GM18873 (cell line): Measurements from ENCODE around the gene IRF2BPL.

Experiments used
- ATAC-seq: cut with Tn5 transposase; IDR thresholded peaks from one replicate; pipeline ENCODE4 v1.9.1; 2021; ENCODE audit warnings: mild to moderate bottlenecking, moderate library complexity, moderate number of reproducible peaks; ENCODE audit not compliant: unreplicated experiment, low FRiP score

The IRF2BPL gene

DNA sequence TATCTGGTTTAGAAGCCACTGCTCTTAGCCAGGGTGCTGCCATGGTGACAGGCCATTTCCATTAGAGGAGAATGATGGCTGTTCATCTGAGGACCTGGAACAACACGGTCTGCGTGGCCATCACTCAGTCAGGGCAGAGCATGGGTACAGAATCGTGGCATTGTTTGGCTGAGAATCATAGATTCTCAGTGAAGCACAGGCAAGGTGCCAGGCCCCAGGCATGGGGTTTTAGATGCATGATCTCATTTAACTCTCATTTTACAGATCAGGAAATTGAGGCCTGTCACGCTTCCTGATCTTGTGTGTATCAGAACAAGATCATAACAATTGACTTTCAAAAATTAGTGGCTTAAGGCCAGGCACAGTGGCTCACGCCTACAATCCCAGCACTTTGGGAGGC is 26.8 kb upstream of the IRF2BPL start:
- ATAC-seq, result no peak

- ATAC-seq, result no peak
Observed at GRCh38 chr14:77053046-77053841, 24.7 kb upstream of the IRF2BPL start.

DNA sequence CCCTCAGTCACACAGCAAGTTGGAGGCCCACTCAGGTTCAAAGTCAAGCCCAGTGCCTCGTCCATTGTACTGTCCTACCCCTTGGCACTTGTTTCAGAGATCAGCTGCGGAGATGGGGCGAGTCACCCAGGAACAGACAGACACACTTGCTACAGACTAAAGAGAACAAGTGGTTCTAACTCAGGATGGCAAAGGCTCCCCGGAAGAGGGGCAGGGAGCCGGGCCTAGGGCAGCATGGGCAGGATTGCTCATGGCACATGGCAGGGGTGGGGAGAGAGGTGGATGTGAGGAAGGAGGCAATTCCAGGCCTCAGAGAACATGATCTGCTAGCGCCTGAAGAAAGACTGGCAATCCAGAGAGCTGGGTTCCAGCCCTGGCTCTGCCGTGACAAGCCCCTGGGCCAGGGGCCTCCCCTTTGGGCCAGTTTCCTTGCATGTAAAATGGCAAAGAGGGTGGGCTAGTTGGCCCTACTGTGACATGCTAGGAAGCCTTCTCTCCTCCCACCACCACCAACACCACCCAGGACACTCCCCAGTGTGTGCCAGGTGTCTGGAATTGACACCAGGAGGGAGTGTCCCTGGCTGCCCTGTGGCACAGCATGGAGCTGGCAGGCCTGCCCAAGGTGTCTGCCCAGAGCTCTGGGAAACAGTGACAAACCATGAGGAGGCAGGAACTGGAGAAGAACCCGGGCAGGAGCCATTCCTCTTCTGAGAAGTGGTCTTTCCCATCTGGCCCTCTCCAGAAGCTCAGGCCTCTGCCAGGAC is 24.0 kb upstream of the IRF2BPL start:
- ATAC-seq, result no peak

DNA sequence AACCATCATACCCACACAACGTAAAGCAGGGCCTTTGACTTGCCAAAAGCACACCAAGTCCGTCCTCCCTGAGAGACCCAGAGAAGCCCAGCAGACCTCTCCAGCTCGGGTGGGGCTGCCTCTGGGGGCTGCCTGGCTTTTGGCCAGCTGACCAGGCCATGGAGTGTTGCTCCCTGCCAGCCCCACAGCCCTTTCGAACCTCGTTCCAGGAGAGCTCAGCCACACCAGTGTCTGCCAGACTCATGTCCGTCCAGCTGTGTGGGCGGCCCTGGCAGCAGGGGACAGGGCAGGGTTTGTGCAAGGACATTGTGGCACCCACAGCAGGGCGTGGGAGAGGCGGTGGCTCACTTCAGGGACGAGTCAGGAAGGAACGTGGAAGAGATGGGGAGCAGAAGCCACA is 22.6 kb upstream of the IRF2BPL start:
- ATAC-seq, result no peak

- no peak for ATAC-seq
Observed at GRCh38 chr14:77046721-77047120, 18.2 kb upstream of the IRF2BPL start.

DNA sequence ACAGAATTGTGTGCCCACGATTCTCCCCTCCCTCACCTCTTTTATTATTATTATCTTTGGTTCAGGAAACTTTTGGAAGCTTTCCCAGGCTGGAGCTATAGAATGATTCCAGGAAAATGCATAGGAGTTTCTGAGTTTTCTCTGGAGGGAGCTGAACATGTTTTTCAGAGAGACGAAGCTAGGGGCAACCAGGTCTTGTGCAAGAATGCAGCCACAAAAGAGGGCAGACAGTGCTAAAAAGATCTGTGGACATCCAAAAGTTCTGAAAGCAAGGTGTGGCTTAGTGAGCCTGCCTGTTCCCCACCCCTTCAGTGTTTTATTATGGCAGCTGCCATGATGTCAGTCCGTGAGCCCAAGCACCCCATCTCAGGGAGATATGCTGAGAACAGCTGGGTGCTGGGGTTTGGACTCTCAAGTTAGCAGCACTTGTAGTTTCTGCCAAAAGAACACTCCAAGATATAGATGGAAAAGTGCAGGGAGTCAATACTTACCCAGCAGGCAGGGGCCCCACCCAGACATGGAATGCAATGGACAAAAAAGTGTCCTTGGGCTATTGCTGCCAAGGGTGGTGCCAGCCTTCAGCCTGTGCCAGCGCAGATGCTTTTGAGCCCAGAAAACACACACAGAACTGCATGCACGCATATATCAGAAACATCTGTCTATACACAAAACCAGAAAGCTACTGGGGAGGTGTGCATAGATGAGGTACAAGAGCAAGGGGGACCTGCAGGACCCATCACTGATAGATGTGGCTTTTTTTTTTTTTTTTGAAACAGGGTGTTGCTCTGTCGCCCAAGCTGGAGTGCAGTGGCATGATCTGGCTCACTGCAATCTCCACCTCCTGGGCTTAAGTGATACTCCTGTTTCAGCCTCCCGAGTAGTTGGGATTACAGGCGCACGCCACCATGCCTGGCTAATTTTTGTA is 17.0 kb upstream of the IRF2BPL start:
- no peak for ATAC-seq

- no peak for ATAC-seq
Observed at GRCh38 chr14:77044783-77045237, 16.3 kb upstream of the IRF2BPL start.

DNA sequence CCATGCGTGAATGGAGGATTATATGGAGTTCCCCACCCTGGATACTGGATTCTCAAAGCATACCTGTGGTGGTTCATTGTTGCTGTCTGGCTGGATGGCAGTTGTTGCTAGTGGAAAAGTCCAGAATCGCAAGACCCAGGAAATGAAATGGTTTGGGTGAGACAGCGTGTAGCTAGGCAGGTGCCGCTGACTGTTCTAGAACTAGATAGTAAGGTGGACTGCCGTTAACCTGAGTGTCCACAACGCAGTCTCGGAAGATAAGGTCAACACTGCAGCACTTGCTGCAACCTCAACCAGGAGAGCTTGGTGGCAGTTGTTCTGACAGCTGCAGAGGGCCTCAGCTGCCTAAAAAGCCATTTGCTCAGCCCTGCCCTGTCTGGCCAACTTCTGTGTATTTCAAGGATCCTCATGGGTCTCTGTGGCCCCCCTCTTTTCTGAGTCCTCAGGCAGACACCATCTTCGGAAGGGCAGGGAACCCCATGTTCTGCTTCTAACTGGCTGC is 15.5 kb upstream of the IRF2BPL start:
- no peak for ATAC-seq

DNA sequence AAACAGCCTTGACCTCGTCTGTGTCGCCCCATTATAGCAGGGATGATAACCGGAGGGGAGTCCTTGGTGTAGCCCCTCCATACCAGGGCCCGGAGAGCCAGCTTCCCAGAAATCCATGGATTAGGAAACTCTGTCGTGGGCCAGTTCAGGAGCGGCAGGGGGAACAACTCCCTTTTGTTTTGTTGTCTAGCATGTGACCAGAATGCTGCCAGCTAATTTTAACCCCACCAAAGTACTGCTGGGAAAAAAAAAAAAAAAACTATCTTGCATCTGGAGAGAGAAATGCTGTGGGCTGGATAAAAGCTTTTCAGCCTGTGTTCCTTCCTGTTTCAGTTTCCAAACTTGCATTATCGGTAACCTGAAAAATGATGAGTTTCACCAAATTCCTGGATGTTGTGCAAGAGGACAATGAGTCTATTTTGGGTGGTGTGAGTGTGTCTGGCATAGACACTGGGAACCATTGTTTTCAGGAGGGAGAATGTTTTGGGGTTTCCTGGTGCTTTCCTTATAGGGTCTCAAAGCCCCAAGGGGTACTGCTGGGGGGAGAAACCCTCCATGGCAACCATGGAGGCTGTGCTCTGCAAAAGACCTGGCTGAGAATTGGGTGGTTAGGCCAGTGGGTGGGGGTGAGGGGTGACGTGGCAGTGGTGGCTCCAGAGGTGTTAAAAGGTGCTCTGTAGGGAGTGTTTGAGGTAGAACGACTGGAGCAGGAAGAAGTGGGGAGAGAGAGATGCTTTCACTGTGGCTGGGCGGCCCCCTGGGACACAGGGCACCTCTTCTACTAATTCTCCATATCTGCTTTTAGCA is 14.9 kb upstream of the IRF2BPL start:
- ATAC-seq, result no peak

DNA sequence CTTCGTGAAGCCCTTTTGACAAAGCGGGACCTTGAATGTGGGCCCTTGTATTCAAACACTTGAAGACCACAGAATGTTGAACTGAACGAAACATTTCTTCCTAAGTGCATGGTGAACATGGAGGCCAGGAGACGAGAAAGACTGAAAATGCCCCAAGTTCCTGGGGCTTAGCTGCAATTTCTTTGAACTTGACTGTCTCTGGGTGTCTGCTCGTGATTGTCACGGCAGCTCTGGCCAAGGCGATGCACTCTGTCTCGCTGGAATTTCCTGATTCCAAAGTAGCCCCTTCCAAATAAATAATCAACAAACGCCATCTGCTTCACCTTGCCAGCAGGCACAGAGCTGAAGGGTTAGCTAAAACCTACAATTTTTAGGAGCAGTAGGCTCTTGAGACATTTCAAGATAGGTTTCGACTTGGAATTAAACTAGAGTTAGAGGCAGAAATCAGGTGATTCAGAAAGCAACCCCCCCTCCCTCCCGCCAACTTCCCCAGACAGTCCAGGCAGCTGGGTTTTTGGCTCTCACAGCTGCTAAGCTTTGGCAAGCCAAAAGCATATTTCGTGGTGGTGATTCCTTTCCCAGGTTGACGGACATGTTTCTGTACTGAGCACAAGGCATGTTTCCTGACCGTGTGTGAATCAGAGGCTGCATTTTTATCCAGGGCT is 13.5 kb upstream of the IRF2BPL start:
- no peak for ATAC-seq

- no peak for ATAC-seq
Observed at GRCh38 chr14:77040741-77041653, 12.5 kb upstream of the IRF2BPL start.

GRCh38 chr14:77040059-77040740 is 11.7 kb upstream of the IRF2BPL start:
- no peak for ATAC-seq

DNA sequence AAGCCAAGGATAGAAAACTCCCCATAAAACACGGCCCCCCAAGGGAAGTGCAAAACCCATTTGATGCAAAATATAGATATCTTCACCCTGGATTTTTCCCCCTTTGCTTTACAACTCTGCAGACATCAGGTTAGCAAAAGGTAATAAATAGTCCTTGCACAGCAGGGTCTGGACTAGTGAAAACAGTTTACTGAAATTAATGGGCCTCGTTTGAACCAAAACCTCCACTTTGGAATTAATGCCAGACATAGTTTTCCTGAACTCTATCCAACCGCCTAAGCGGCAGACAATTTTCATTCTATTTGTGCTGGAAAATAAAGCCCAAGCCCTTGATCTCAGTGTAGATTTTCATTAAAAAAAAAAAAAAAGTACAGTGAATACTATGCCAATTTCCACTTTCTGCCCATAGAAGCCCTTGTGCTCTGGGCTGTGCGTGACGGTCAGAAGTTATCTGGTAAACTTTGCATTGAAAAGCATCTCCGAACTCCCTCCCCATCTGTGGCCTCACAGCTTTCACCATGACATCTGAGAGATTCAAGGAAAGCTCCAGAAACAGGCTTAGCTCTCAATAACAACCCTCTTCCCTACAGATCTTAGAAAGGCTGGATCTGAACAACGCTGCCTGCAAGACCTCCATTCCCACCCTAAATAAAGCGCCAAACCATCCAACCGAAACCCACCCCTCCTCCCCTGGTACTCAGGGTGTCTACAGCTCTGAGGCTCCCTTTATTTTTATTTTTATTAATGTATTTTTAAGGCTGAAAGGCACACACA is 11.0 kb upstream of the IRF2BPL start:
- ATAC-seq, result no peak

DNA sequence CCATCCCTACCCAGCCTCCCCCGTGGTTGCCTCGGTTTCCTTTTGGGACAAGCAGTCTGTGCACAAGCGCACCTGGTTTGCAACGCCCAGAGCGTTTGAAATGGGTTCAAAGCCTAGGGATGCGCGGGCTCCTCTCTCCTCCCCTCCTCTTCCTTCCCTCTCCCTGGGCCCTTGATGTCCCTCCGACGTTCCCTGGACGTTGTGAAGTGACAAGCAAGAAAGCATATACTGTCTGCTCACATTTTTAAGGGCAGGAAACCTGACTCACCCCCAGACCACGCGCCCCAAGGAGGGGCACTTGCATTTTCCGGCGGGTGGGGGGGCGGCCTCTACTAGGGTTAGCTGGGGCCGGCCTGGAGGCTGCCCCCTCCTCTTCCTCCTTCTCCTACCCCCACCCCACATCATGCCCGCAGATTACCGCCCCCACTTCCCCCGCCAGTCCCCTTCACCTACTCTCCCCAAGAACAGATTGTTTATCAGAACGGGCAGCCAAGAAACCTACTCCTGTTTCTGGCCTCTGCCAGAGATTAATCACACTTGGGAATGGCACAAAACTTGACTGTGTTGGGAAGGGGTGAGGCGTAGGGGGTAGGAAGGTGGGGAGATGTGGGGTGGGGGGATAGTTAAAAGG is 9.5 kb upstream of the IRF2BPL start:
- ATAC-seq, result no peak

- no peak for ATAC-seq
Observed at GRCh38 chr14:77037215-77037937, 8.9 kb upstream of the IRF2BPL start.
